ENCODE measurements around the gene PLCH2.

The PLCH2 gene

GRCh38 chr1:2462819-2463218 lies 13.3 kb upstream of the PLCH2 start:
- no peak for DNase-seq (ENCODE audit: low read depth)

GRCh38 chr1:2463396-2463795 lies 12.7 kb upstream of the PLCH2 start:
- DNase-seq (ENCODE audit: low read depth) = no peak

- no peak for DNase-seq (ENCODE audit: low read depth)
Measured at GRCh38 chr1:2465371-2466269, 10.5 kb upstream of the PLCH2 start.

GRCh38 chr1:2466270-2466665 lies 9.8 kb upstream of the PLCH2 start:
- no peak for DNase-seq (ENCODE audit: low read depth)

GRCh38 chr1:2466958-2467554 lies 9.0 kb upstream of the PLCH2 start:
- DNase-seq (ENCODE audit: low read depth) = no peak

- no peak for DNase-seq (ENCODE audit: low read depth)
Measured at GRCh38 chr1:2468041-2468472, 8.0 kb upstream of the PLCH2 start.

- DNase-seq (ENCODE audit: low read depth) = no peak
Measured at GRCh38 chr1:2468540-2468939, 7.5 kb upstream of the PLCH2 start.

GRCh38 chr1:2469103-2469940 lies 6.8 kb upstream of the PLCH2 start:
- DNase-seq (ENCODE audit: low read depth) = no peak

- DNase-seq (ENCODE audit: low read depth) = no peak
Measured at GRCh38 chr1:2470290-2471158, 5.6 kb upstream of the PLCH2 start.

GRCh38 chr1:2471159-2471471 lies 5.0 kb upstream of the PLCH2 start:
- DNase-seq (ENCODE audit: low read depth) = no peak

- DNase-seq (ENCODE audit: low read depth) = no peak
Measured at GRCh38 chr1:2471587-2472001, 4.5 kb upstream of the PLCH2 start.

GRCh38 chr1:2472109-2472508 lies 4.0 kb upstream of the PLCH2 start:
- no peak for DNase-seq (ENCODE audit: low read depth)

GRCh38 chr1:2472561-2473177 lies 3.4 kb upstream of the PLCH2 start:
- DNase-seq (ENCODE audit: low read depth) = no peak

GRCh38 chr1:2473198-2473597 lies 2.9 kb upstream of the PLCH2 start:
- DNase-seq (ENCODE audit: low read depth) = no peak

- no peak for DNase-seq (ENCODE audit: low read depth)
Measured at GRCh38 chr1:2474104-2474844, 1.8 kb upstream of the PLCH2 start.

GRCh38 chr1:2474933-2475371 lies 1.1 kb upstream of the PLCH2 start:
- no peak for DNase-seq (ENCODE audit: low read depth)

- DNase-seq (ENCODE audit: low read depth) = no peak
Measured at GRCh38 chr1:2475571-2475970, 518 bp upstream of the PLCH2 start.

GRCh38 chr1:2477309-2477708 lies 1.2 kb downstream of the PLCH2 start:
- DNase-seq (ENCODE audit: low read depth) = no peak

- no peak for DNase-seq (ENCODE audit: low read depth)
Measured at GRCh38 chr1:2477791-2478499, 1.9 kb downstream of the PLCH2 start.

- DNase-seq (ENCODE audit: low read depth) = no peak
Measured at GRCh38 chr1:2479186-2479585, 3.1 kb downstream of the PLCH2 start.
